Stimulated activated naive CD4-positive, alpha-beta T cell (primary cell): ENCODE results near the gene EGR4.

ENCODE experiments used
- DNase-seq, 6 experiments: peaks; one replicate each; lab custom pipeline; 2025; lab: John Stamatoyannopoulos, UW

The EGR4 gene

DNA sequence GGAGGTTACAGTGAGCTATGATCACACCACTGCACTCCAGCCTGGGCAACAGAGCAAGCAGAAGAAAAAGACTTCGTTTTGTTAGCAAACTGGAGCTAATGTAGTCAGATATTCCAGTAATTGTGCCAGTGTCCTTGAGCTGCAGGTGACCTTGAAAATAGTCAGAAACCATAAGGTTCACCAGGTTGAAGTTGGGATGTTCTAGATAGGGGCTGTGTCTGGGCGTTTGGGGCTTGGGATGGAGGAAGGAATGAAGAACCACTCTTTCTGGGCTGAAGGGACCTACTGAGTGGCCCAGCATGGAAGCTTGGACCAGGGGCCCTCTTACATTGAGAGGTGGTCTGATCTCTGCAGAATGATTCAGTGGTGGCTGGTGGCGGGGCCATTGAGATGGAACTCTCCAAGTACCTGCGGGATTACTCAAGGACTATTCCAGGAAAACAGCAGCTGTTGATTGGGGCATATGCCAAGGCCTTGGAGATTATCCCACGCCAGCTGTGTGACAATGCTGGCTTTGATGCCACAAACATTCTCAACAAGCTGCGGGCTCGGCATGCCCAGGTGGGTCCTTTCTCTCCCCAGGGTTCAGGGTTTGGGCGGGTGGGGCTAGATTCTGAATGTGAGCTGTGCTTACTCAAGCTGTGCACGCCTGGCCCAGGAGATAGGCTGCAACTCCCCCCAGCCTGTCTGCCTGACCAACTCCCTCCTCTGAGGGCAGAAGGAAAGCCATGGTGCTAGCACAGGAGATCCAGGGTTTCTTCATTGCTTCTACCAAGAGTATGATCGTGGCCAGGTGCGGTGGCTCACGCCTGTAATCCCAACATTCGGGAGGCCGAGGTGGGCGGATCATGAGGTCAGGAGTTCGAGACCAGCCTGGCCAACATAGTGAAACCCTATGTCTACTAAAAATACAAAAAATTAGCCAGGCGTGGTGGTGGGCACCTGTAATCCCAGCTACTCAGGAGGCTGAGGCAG is 42.2 kb downstream of the EGR4 start:
- DNase-seq: no peak

DNA sequence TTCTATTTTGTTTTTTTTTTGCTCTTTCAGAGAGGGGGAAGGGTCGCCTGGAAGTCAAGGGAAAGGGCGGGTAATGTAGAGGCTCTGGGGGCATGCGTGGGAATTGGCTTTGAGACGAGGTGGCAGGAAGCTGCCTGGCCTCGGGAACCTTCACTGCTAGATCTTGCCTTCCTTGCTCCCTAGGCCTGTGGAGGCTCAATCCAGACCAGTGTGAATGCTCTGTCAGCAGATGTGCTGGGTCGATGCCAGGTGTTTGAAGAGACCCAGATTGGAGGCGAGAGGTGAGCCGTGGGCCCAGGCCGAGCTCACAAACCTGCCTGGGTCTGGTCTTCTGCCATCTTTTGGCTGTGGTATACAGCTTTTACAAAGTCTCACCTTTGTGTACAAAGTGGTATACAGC is 43.7 kb downstream of the EGR4 start:
- no peak for DNase-seq

- DNase-seq: no peak
Observed at GRCh38 chr2:73246850-73247249, 46.5 kb downstream of the EGR4 start.

DNA sequence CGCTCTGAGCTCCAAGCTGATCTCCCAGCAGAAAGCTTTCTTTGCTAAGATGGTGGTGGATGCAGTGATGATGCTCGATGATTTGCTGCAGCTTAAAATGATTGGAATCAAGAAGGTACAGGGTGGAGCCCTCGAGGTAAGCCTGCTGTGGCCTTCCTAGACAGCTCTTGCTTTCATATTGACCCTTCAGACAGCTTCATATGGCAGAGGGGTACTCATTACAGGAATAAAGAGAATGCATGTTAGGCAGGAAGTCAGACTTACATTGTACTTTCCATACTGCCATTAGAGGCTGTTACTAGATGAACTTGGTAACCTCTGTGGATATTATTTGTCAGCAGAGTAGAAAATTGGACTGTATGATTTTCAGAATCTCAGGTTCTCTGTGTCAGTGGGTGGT is 48.8 kb downstream of the EGR4 start:
- DNase-seq: no peak

DNA sequence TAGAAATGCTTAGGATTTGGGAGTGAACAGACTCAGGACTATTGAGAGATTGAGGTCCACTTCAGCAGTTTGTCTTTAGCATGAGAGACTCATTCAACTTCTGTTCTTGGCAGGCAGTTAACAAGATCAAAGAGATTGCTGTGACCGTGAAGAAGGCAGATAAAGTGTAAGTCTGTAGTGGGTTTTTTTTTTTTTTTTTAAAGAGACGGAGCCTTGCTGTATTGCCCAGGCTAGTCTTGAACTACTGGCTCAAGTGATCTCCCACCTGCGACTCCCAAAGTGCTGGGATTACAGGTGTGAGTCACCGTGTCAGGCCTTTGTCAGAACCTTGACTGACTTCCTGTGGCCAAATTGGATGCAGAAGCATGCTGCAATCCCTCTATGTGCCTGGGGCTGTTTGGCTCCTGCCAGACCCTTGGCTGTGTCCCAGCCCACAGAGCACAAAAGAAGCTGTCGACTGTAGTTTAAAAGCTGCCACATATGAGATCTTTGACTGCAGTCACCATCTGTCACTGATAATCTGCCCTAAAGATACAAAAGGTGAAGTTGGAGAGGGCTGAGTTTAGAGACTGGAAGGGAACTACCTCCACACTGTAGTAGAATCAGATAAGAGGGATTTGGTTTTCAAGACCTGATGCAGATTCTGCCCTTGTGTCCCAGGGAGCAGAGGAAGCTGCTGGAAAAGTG is 49.3 kb downstream of the EGR4 start:
- DNase-seq: no peak
